Liver (tissue), 3 donors: ENCODE data around the gene PAIP2.

Experiments used
- EGR1 ChIP-seq, 2 donors: IDR thresholded peaks; 2 replicates each; pipeline ENCODE4 v1.6.1; 2016 to 2018; ENCODE audit warnings: antibody characterized with exemption in 2 of 2, low read depth in 2 of 2
- TF ChIP-seq, protein P1 (sequence below): fragments of 150-350 bp; IDR thresholded peaks from 2 replicates; pipeline ENCODE4 v1.5.1; 2017; ENCODE audit warnings: improper control_type of control experiment, low read depth, low read length; ENCODE audit not compliant: missing input control
- donor health status: healthy.
- donor health status: healthy.

- TF ChIP-seq, protein P1, sequence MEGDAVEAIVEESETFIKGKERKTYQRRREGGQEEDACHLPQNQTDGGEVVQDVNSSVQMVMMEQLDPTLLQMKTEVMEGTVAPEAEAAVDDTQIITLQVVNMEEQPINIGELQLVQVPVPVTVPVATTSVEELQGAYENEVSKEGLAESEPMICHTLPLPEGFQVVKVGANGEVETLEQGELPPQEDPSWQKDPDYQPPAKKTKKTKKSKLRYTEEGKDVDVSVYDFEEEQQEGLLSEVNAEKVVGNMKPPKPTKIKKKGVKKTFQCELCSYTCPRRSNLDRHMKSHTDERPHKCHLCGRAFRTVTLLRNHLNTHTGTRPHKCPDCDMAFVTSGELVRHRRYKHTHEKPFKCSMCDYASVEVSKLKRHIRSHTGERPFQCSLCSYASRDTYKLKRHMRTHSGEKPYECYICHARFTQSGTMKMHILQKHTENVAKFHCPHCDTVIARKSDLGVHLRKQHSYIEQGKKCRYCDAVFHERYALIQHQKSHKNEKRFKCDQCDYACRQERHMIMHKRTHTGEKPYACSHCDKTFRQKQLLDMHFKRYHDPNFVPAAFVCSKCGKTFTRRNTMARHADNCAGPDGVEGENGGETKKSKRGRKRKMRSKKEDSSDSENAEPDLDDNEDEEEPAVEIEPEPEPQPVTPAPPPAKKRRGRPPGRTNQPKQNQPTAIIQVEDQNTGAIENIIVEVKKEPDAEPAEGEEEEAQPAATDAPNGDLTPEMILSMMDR: no peak
- TF ChIP-seq EGR1 (IDR thresholded peaks at IDR 0.05; ENCODE audit: low read depth in 2 of 2): no peak
Observed at GRCh38 chr5:139394654-139395566, 53.3 kb downstream of the PAIP2 start, which contains the start of gene PROB1.
